NCI-H446 (cell line): ENCODE results near the gene ZNF618.
A peak's percentile ranks its signal among the peaks of the same experiment; 100 is the strongest.

ENCODE experiments used
- DNase-seq, 2 experiments: peaks; one replicate each; lab custom pipeline; 2025; lab: John Stamatoyannopoulos, UW

Gene ZNF618

GRCh38 chr9:113958556-113958955 lies 82.4 kb downstream of the ZNF618 start:
- no peak for DNase-seq

- no peak for DNase-seq
These were observed 84.7 kb downstream of the ZNF618 start for GRCh38 chr9:113960768-113961167.

GRCh38 chr9:113962396-113962795 lies 86.3 kb downstream of the ZNF618 start:
- no peak for DNase-seq

DNA sequence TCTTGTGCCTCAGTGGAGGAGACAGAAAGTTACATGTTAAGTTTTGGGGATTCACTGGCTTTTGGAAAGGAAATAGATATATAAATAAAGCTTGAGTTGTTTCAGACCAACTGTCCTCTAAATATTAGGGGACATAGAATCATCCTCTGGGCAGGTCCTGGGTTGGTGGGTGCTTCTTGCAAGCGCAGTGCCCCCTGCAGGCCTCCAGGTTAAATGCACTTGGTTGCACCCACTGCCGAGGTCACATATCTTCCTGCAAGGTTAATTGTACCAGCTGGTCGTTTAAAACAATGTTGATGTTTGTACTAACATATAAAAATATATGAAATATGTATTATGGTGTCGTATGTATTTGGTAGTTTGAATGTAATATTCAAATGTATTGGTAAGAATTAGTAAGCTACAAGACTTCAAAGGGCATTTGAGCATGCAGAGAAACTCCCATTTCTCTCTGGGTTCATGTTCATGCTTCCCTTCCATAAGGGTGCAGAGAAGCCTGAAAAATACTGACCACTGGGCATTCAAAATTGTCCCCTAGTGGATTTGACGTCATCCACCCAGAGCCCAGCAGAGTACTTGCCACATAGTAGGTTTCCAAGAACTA lies 87.0 kb downstream of the ZNF618 start:
- DNase-seq: peak in 1 of 2 experiments; percentile 1

- DNase-seq: no peak
These were observed 87.8 kb downstream of the ZNF618 start for GRCh38 chr9:113963696-113964494.

DNA sequence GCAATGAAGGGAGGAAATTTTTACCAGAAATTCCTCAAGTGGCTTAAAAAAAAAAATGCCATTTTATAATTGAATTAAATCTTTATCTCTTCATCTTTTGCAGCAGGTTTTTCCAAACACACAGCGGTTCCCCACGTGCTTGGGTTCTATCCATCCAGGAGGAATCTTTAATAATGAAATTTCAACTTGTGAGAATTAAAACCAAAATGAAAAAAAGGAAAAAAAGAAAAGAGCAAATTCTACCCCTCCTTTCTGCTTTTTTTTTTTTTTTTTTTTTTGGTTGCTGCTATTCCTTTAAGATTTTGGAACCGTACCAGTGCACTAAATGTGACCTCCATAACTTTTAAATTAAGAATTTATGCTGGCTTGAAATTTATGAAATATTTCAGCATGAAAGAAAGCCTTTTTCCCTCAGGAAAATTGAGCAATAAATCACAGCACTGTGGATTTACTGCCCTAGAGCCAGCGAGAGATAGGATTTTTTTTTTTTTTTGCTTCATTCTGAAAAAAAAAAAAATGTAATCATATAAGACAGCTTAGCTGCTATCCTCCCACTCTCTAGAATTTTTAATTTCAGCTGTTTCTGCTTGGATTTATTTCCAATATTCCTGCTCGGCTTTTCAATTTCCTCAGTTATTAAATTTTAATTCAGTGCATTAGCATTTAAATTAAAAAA lies 88.5 kb downstream of the ZNF618 start:
- DNase-seq: no peak

DNA sequence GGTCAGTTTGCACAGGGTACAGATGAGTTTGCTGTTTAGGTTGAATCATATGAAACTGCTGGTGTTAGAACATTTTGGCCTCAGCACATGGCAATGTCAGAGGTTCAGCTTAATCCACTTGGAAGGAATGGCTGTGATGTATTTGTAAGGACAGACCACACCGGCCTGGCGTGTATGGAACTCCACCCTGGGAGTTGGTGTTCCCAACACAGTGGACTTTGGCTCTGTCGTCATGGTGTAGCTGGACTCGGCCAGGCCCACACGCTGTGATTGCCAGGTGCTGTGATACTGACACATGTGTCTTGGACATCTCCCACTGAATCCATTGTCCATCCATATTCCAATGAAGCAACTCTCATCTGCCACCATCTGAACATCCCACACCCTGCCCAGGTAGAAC lies 90.3 kb downstream of the ZNF618 start:
- no peak for DNase-seq

DNA sequence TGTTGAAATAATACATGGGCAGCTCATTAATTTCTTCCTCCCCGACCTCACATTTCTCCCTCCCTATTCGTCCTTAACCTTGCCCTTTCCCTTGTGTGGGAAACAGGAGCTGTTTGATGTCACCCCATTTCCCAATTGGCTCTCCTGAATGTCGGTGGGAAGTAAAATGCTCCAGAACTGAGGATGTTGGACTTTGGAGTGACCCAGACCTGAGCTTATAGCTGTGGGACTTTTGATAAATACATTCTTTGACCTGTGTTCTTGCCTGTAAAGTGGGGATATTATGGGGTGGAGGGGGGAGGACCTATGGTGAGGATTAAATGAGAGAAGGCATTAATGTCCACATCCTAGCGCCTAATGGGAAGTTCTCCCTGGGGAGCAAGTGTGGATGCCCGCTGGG lies 91.3 kb downstream of the ZNF618 start:
- no peak for DNase-seq

DNA sequence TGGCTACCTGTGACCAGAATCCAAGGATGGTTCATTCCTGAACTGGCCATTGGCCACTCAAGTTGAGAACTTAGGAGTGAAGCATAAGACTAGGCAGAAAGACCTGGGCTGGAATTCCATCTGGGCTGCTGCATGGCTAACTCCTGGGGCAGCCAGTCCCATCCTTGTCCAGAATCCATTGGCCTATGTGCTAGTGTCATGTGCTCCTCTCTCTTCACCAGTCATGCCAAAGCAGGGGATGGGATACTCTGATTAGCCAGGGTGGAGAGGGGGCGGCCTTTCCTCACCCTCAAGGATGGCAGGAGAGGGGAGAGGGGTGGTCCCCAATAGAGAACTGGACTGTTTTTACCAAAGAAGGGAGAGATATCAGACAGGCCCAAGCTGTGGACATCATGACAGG lies 93.2 kb downstream of the ZNF618 start:
- DNase-seq: no peak

DNA sequence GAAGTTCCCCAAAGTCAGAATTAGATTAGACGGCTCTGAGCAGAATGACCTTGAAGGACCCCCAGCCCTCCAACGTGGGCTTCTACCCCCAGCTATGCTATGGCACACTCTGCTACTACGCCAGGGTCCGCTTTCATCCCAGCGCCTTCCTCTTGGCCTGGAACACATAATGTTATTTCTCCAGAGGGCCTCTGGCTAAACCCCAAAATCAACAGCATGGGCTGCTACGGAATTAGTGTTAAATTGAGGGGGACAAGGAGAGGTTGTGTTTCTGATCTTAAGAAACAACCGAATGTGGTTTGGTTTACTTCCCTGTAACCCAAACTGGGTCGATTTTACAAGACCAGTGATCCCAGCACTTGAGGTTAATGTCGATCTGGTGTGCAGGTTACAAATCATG lies 97.1 kb downstream of the ZNF618 start:
- no peak for DNase-seq

DNA sequence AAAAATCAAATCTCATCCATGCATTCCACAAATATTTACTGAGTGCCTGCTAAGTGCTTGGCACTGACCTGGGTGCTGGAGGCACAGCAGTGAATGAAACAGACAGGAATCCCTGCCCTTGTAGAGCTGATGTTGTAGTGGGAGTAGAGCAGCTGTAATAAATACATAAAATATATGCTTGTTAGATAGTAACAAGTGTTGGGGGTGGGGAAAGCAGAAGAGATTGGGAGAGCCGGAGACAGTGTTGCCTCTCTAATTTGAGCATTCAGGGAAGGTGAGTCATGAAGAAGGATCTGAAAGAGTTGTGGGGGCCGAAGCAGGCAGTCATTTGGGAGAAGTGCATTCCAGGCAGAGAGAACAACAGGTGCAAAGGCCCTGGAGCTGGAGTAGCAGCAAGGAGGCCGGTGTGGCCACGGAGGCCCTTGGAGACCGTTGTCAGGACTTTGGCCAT lies 97.9 kb downstream of the ZNF618 start:
- DNase-seq: no peak

DNA sequence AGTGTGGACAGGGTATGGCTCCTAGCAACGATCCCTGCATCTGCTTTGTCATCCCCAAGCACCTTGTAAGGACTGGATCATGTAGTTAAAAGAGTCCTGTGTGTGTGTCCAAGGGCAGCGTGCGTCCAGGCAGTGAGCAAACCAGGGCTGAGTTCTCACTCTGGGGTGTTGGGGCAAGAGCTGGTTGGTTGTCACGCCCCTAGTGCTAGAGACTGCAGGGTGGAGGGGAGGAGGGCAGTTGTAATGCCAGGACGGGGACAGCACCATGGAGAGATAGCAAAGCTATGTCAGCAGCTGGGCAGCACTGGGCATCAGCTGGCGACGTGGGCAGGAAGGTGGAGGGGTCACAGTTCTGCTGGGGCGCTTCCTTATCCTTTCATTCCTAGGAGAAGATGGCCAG lies 100.8 kb downstream of the ZNF618 start:
- DNase-seq: no peak

DNA sequence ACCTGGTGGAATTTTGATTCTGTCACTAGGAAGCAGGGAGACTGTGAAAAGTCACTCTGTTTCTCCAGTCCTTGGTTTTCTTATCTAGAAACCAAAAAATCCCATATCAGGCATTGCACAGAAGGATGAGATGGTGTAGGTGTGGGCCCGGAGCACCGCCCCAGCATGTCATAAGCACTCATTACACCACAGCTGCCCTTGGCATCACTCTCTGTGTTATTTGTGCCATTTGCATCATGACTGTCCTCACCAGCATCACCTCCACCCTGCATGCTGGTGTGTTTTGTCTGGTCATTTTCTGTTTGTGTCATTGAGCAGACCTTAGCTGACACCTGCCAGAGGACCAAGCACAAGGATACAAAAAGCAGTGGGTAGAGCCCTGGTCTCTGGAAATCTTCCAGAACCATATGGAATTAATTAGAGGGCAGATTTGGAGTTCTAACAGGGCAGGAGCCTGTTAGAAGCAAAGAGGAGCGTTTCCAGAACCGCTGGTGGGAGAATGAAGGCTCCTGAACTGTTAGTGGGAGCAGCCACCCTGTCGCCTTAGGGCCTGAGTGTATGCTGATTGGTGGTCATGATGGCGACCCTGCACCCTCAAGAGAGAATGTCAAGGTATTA lies 102.7 kb downstream of the ZNF618 start:
- DNase-seq: no peak

GRCh38 chr9:113979343-113980127 lies 103.4 kb downstream of the ZNF618 start:
- DNase-seq: no peak

DNA sequence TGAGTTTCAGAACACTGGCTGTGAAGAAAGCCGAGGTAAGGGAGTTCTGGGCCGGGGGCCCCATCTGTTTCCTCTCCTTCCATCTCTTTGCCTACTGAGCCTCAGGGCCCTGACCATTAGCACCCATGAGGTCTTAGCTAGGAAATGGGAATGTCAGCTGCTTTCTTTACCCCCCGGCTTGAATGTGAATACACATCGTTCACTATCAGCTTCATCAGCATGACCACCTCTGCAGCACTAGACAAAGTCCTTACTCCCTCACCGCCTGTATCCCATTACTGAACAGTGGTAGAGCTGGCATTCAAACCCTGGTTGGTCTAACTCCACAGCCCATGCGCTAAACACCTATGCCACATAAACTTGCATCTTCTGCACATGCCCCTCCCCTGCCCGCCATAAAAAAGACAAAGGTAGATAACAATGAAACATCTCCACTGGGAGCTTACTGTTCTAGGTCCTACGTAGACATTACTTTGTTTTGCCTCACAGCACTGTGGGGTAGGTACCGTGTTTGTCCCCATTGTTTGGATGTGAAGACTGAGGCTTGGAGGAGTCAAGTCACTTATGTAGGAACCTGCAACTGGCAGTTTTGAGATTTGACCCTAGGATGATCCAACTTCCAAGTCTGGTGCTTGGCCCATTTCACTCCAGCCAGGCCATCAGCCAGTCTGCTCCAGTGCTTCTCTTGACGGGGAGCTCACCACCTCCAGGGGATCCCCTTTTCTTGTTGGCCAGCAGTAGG lies 108.7 kb downstream of the ZNF618 start:
- no peak for DNase-seq

GRCh38 chr9:113985968-113986585 lies 110.0 kb downstream of the ZNF618 start:
- DNase-seq: no peak

GRCh38 chr9:113986931-113987330 lies 110.8 kb downstream of the ZNF618 start:
- DNase-seq: no peak

- no peak for DNase-seq
These were observed 111.4 kb downstream of the ZNF618 start for GRCh38 chr9:113987526-113987925.

DNA sequence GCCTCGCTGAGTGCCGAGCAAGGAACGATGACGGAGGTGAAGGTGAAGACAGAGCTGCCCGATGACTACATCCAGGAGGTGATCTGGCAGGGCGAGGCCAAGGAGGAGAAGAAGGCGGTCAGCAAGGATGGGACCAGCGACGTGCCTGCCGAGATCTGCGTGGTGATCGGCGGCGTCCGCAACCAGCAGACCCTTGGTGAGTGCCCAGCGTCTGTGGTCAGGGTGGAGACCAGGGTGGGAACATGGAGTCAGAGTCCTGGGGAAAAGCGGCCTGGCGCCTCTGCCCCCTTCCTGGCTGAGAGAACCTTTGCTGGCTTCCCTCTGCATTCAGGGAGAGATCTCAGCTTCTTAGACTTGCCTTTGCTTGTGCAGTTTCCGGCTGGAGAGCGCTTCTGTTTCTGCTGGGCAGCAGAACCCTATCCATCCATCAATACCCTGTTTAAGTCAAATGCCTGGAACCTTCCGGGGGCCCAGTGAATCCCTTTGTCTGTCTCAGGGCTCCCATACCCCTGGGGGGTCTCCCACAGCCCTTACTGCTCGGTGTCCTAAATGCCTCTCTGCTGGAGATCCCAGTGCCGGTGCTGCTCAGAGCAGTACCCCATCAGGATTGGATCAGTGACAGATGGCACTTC lies 112.4 kb downstream of the ZNF618 start:
- no peak for DNase-seq
